GM18507 (cell line): Measurements from ENCODE around the gene ZNF862.

Experiments used
- DNase-seq: peaks from one replicate; pipeline ENCODE4 v3.0.0; 2011; ENCODE audit warnings: low read depth; ENCODE audit not compliant: insufficient read length; ENCODE audit errors: extremely low spot score
- FAIRE-seq: peaks from 2 replicates; lab custom pipeline; 2011; peaks lifted over from hg19 to GRCh38; lab: Jason Lieb, UNC

Gene ZNF862

GRCh38 chr7:149808311-149808710, 29.9 kb upstream of the ZNF862 start:
- FAIRE-seq = no peak
- DNase-seq = no peak

- FAIRE-seq = no peak
- DNase-seq = no peak
Observed at GRCh38 chr7:149809215-149809614, 29.0 kb upstream of the ZNF862 start.

DNA sequence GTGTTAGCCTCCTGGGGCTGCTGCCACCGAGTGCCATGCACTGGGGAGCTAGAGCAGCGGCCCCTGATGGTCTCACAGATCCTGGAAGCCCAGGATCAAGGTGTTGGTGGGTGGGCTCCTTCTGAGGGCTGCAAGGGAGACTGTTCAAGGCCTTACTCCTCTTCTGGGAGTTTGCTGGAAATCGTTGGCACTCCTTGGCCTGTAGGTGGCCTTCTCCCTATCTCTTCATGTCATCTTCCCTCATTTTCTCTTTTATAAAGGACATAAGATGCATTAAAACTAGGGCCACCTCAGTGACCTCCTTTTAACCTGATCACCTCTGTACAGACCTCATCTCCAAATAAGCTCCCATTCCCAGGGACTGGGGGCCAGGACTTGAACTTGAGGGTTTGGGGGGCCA, 27.0 kb upstream of the ZNF862 start:
- DNase-seq (no peak), FAIRE-seq (no peak)

DNA sequence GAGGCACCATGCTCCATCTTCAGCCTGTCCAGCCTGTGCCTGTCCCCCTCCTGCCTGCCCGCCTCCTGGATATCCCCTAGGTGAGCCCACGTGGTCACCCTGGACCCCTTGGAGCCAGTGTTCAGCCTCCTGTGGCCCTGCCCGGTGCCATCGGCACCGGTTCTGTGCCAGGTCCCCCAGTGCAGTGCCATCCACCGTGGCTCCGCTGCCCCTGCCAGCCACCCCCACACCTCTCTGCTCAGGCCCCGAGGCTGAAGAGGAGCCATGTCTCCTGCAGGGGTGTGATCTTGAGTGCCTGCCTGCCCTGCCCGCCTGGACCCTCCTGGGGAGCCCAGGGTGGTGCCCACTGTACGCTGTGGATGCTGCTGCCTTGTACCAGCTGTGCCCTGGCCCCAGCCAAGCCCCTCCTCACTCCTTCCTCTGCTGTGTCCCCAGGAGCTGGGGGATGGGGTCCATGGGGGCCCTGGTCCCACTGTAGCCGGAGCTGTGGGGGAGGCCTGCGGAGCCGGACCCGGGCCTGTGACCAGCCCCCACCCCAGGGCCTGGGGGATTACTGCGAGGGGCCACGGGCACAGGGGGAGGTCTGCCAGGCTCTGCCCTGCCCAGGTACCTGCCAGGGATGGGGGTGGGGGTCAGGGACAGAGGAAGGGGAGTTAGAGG, 26.2 kb upstream of the ZNF862 start:
- DNase-seq = no peak
- FAIRE-seq = no peak

- FAIRE-seq (no peak), DNase-seq (no peak)
Observed at GRCh38 chr7:149813254-149814035, 24.7 kb upstream of the ZNF862 start.

- FAIRE-seq (no peak), DNase-seq (no peak)
Observed at GRCh38 chr7:149814494-149814893, 23.7 kb upstream of the ZNF862 start.

DNA sequence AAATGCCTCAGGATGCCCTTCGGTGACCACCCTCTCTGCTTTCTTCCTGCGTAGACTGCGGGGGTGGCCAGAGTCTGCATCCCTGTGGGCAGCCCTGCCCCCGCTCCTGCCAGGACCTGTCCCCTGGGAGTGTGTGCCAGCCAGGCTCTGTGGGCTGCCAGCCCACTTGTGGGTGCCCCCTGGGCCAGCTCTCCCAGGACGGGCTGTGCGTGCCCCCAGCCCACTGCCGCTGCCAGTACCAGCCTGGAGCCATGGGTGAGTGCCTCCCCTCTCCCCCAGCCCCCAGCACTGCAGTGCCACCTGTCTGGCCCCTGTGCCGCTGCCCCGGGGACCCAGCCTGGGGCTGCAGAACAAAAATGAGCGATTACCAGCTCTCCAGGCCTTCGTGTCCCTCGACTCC, 23.1 kb upstream of the ZNF862 start:
- FAIRE-seq (no peak), DNase-seq (no peak)

GRCh38 chr7:149815661-149816266, 22.4 kb upstream of the ZNF862 start:
- DNase-seq (no peak), FAIRE-seq (no peak)

DNA sequence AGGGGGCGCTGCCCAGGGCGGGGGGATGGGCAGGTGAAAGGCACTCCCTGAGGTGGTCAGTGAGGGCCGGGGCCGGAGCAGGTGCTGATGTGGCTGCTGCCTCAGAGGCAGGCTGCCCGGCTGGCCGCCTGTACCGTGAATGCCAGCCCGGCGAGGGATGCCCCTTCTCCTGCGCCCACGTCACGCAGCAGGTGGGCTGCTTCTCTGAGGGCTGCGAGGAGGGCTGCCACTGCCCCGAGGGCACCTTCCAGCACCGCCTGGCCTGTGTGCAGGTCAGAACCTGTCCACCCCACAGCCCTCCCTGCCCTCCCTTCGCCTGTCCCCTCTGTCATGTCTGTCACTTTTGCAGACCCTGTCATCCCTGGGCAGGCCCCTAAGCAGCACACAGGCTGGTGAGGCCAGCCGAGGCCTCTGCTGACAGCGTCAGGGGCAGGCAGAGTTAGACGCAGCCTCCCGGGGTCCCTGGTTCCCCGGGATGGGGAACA, 21.9 kb upstream of the ZNF862 start:
- FAIRE-seq = no peak
- no peak for DNase-seq

DNA sequence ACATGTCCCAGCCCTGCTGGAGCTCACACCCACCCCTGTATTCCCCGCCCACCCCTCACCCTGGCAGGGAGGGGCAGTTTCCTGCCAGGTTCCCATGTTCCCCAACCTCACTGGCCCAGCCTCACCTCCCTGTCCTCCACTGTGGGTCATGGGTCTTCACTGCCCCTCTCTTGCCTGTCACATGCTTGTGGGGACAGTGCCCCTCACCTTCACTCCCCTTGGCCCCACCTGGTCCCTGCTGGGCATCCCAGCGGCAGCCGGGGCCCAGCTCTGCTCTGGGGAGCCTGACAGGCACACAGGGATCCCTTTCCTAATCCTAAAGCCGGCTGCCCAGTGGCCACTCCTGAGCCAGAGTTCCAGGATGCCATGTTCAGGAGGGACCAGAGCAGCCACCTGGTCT, 21.4 kb upstream of the ZNF862 start:
- no peak for FAIRE-seq

DNA sequence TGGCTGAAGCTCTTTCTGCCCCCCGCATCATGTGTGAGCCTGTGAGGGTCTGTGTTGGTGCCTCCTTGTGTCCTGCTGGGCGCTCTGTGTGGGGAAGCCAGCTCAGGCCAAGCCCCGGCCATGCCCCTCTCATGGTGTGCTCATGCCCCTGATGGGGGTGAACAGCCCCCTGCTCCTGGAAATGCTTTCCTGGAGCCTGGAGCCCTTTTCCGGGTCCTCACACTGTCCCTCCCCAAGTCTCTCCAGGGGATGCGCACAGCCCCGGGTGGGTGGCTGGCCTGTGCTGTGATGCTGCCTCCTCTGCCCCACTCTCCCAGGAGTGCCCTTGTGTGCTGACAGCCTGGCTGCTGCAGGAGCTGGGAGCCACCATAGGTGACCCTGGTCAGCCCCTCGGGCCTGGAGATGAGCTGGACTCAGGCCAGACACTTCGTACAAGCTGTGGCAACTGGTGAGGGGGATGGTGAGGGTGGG, 20.8 kb upstream of the ZNF862 start:
- DNase-seq = no peak
- no peak for FAIRE-seq

More for the DNA sequence above, 21.4 kb upstream of the ZNF862 start:
- no peak for DNase-seq

DNA sequence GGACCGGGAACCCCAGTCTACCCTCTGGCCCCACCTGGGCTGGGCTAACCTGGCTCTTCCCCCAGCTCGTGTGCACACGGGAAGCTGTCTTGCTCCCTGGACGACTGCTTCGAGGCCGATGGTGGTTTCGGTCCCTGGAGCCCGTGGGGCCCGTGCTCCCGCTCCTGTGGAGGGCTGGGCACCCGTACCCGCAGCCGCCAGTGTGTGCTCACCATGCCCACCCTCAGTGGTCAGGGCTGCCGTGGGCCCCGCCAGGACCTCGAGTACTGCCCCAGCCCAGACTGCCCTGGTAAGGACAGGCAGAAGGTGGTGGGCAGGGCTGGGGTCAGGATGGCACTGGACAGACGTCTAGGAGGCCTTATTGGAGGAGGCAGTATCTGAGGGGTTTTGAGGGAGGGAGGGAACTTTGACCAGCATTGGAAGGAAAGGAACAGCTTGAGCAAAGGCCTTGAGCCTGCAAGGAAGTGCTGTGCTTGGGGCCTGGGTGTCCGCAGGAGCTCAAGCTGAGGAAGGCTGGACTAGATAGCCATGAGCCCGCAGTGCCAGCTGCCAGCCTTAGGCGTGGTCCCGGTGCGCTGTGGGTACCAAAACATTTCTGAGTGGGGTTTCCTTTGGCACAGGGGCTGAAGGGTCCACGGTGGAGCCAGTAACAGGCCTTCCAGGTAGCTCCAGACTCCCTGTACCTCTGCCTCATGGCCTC, 20.2 kb upstream of the ZNF862 start:
- DNase-seq = no peak
- FAIRE-seq = no peak

DNA sequence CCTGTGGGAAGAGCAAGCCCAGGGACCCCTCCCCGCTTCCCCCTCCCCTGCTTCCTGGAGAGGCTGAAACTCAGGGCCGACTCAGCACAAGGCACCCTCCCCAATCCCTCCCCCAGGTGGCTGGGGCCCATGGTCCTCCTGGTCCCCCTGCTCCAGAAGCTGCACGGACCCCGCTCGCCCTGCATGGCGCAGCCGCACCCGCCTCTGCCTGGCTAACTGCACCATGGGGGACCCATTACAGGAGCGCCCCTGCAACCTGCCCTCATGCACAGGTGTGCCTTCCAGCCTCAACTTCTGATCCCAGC, 19.7 kb upstream of the ZNF862 start:
- FAIRE-seq = no peak

GRCh38 chr7:149819141-149819960, 18.8 kb upstream of the ZNF862 start:
- FAIRE-seq (no peak), DNase-seq (no peak)

More for the DNA sequence above, 19.7 kb upstream of the ZNF862 start:
- no peak for DNase-seq

DNA sequence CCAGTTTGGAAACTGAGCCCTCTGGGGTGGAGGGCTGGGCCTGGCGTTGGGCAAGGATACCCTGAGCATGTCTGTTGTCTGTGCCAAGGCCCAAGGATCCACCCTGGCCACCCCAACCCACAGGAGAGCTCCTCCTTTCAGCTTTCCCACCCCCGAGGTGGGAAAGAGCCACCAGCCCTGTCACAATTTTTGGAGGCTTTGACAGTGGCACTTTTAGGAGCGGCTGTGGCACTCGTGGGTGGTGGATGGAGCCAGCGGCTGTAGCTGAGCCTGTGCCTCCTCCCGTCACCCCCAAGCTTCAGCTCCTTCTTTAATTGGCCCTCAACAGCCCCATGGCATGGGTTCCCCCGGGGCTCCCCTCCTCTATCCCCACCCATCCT, 18.2 kb upstream of the ZNF862 start:
- no peak for FAIRE-seq
- no peak for DNase-seq

DNA sequence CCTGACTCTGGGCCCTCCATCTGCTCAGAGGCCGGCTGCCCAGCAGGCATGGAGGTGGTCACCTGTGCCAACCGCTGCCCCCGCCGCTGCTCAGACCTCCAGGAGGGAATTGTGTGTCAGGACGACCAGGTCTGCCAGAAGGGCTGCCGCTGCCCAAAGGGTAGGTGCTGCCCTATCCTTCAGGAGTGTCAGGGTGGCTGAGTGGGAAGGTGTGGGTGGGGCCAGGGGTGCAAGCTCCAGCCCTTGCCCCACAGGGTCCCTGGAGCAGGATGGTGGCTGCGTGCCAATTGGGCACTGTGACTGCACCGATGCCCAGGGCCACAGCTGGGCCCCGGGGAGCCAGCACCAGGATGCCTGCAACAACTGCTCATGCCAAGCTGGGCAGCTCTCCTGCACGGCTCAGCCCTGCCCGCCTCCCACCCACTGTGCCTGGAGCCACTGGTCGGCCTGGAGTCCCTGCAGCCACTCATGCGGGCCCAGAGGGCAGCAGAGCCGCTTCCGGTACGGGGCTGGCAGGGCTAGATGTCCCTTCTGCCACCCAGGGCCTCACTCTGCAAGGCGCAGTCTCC, 17.5 kb upstream of the ZNF862 start:
- FAIRE-seq = no peak
- no peak for DNase-seq

GRCh38 chr7:149821191-149822148, 16.7 kb upstream of the ZNF862 start:
- FAIRE-seq = no peak

DNA sequence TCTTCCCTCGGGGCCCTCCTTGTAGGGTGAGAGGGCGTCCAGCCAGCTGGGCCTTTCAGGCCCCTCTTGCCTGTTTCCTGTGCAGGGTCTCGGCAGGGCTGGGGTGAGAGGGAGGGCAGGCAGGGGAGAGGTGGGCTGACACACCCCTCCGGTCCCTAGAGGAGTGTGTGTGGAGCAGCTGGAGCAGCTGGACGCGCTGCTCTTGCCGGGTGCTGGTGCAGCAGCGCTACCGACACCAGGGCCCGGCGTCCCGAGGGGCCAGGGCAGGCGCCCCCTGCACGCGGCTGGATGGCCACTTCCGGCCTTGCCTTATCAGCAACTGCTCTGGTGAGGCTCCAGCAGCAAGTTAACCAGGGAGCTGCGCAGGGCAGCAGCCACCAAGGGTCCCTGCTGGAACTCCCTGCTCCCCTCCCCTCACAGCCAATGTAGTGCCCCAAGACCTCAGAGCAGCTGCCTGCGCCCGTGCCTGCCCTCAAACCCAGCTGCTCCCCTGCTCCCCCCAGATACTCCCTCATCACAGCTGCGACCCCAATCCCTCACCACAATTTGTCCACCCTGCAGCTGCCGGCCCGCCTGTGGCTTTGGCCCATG, 15.7 kb upstream of the ZNF862 start:
- DNase-seq = no peak
- no peak for FAIRE-seq

More at GRCh38 chr7:149821191-149822148, 16.7 kb upstream of the ZNF862 start:
- DNase-seq = no peak
